ENCODE data around the gene CHERP.

- TF ChIP-seq CTCF (IDR thresholded peaks at IDR 0.05), result no peak
- TF ChIP-seq POLR2A (IDR thresholded peaks at IDR 0.05; ENCODE audit: low read length), result no peak
Measured at GRCh38 chr19:16577531-16577985, 35.3 kb upstream of the CHERP start.
